Rectal smooth muscle tissue (tissue), 1 donor: ENCODE measurements around the gene GRIN2D.
"Not testable (repeated sequence)": the region's sequence is repeated elsewhere in the genome, so short reads cannot be mapped to it uniquely, and the experiment has no call there.

Experiments used
- H3K27ac ChIP-seq: one replicate; pipeline ENCODE4 v1.7.0; 2013; ENCODE audit warnings: low read depth, low read length, inconsistent platforms
- H3K27me3 ChIP-seq: one replicate; pipeline ENCODE4 v1.7.0; 2013; ENCODE audit warnings: low read length; ENCODE audit not compliant: control insufficient read depth, insufficient read depth
- H3K36me3 ChIP-seq: one replicate; pipeline ENCODE4 v1.7.0; 2013; ENCODE audit warnings: low read length; ENCODE audit not compliant: control insufficient read depth, insufficient read depth
- H3K4me1 ChIP-seq: one replicate; pipeline ENCODE4 v1.7.0; 2013; ENCODE audit warnings: low read length; ENCODE audit not compliant: control insufficient read depth, insufficient read depth
- H3K4me3 ChIP-seq: one replicate; pipeline ENCODE4 v1.7.0; 2013; ENCODE audit warnings: low read length
- H3K9ac ChIP-seq: one replicate; pipeline ENCODE4 v1.7.0; 2013; ENCODE audit warnings: low read length

Gene GRIN2D

GRCh38 chr19:48362716-48363499, 30.6 kb upstream of the GRIN2D start:
- peak overlapping the region; percentile 98 for H3K9ac ChIP-seq
- no peaks in the 10 kb centered on the region for H3K27me3 ChIP-seq
- no peaks in the 10 kb centered on the region for H3K4me1 ChIP-seq
- H3K4me3 ChIP-seq = peak overlapping the region; percentile 88
- peak overlapping the region; percentile 97 for H3K27ac ChIP-seq
- H3K36me3 ChIP-seq = no peaks in the 10 kb centered on the region

GRCh38 chr19:48363500-48363809, 30.0 kb upstream of the GRIN2D start:
- peak overlapping the region; percentile 97 for H3K27ac ChIP-seq
- H3K9ac ChIP-seq = peak overlapping the region; percentile 98
- H3K27me3 ChIP-seq = no peaks in the 10 kb centered on the region
- no peaks in the 10 kb centered on the region for H3K36me3 ChIP-seq
- no peaks in the 10 kb centered on the region for H3K4me1 ChIP-seq
- H3K4me3 ChIP-seq = peak overlapping the region; percentile 88

GRCh38 chr19:48363810-48364597, 29.5 kb upstream of the GRIN2D start, which contains the start of the genes SYNGR4 and TMEM143:
SYNGR4 (plus strand) TSS chr19:48364367; CDS start chr19:48365843, 1,476 bp downstream.
TMEM143 (minus strand) TSS chr19:48363940; CDS start chr19:48363920, 20 bp downstream.
- no peaks in the 10 kb centered on the region for H3K36me3 ChIP-seq
- H3K9ac ChIP-seq = peak within 1 kb of the TSS; percentile 98
- no peaks in the 10 kb centered on the region for H3K4me1 ChIP-seq
- peak within 1 kb of the TSS; percentile 88 for H3K4me3 ChIP-seq
- peak within 1 kb of the TSS; percentile 97 for H3K27ac ChIP-seq
- H3K27me3 ChIP-seq = no peaks in the 10 kb centered on the region

GRCh38 chr19:48364598-48365348, 28.7 kb upstream of the GRIN2D start:
- peak overlapping the region; percentile 45 for H3K9ac ChIP-seq
- H3K4me1 ChIP-seq = no peaks in the 10 kb centered on the region
- no peaks in the 10 kb centered on the region for H3K27me3 ChIP-seq
- H3K4me3 ChIP-seq = peak overlapping the region; percentile 50
- H3K36me3 ChIP-seq = no peaks in the 10 kb centered on the region
- peak overlapping the region; percentile 97 for H3K27ac ChIP-seq

GRCh38 chr19:48365602-48366001, 27.9 kb upstream of the GRIN2D start:
- no peak overlapping the region for H3K4me3 ChIP-seq
- H3K27ac ChIP-seq = no peak overlapping the region
- H3K27me3 ChIP-seq = no peaks in the 10 kb centered on the region
- H3K9ac ChIP-seq = no peak overlapping the region
- no peaks in the 10 kb centered on the region for H3K4me1 ChIP-seq
- no peaks in the 10 kb centered on the region for H3K36me3 ChIP-seq

GRCh38 chr19:48367855-48368254, 25.6 kb upstream of the GRIN2D start:
- no peak overlapping the region for H3K9ac ChIP-seq
- no peaks in the 10 kb centered on the region for H3K27me3 ChIP-seq
- H3K27ac ChIP-seq = no peak overlapping the region
- no peaks in the 10 kb centered on the region for H3K4me1 ChIP-seq
- no peak overlapping the region for H3K4me3 ChIP-seq
- no peaks in the 10 kb centered on the region for H3K36me3 ChIP-seq

GRCh38 chr19:48368936-48369335, 24.5 kb upstream of the GRIN2D start:
- Histone ChIP-seq H3K4me1 (no peaks in the 10 kb centered on the region), H3K27me3 (no peaks in the 10 kb centered on the region), H3K9ac (no peak overlapping the region), H3K27ac (no peak overlapping the region), H3K4me3 (no peak overlapping the region), H3K36me3 (no peaks in the 10 kb centered on the region)

GRCh38 chr19:48370955-48371354, 22.5 kb upstream of the GRIN2D start:
- Histone ChIP-seq H3K27me3 (no peaks in the 10 kb centered on the region), H3K4me1 (no peaks in the 10 kb centered on the region), H3K36me3 (no peaks in the 10 kb centered on the region), H3K27ac (no peak overlapping the region), H3K9ac (no peak overlapping the region), H3K4me3 (no peak overlapping the region)

GRCh38 chr19:48371367-48371766, 22.1 kb upstream of the GRIN2D start:
- H3K27me3 ChIP-seq = no peaks in the 10 kb centered on the region
- no peaks in the 10 kb centered on the region for H3K36me3 ChIP-seq
- no peaks in the 10 kb centered on the region for H3K4me1 ChIP-seq
- H3K9ac ChIP-seq = no peak overlapping the region
- no peak overlapping the region for H3K27ac ChIP-seq
- no peak overlapping the region for H3K4me3 ChIP-seq

GRCh38 chr19:48371771-48372170, 21.7 kb upstream of the GRIN2D start:
- H3K9ac ChIP-seq, H3K27ac ChIP-seq, H3K4me3 ChIP-seq, H3K36me3 ChIP-seq, H3K4me1 ChIP-seq, H3K27me3 ChIP-seq: not testable (repeated sequence)

- H3K4me1 ChIP-seq = no peaks in the 10 kb centered on the region
- no peaks in the 10 kb centered on the region for H3K27me3 ChIP-seq
- H3K4me3 ChIP-seq = no peak overlapping the region
- H3K9ac ChIP-seq = no peak overlapping the region
- no peaks in the 10 kb centered on the region for H3K36me3 ChIP-seq
- no peak overlapping the region for H3K27ac ChIP-seq
Measured at GRCh38 chr19:48372904-48373303, 20.6 kb upstream of the GRIN2D start.

- H3K27me3 ChIP-seq = no peaks in the 10 kb centered on the region
- H3K27ac ChIP-seq = no peak overlapping the region
- no peak overlapping the region for H3K9ac ChIP-seq
- no peak overlapping the region for H3K4me3 ChIP-seq
- no peaks in the 10 kb centered on the region for H3K36me3 ChIP-seq
- no peaks in the 10 kb centered on the region for H3K4me1 ChIP-seq
Measured at GRCh38 chr19:48373567-48373966, 19.9 kb upstream of the GRIN2D start.
